GM13977 (cell line): ENCODE data around the gene KRTAP5-10.

ENCODE experiments used
- DNase-seq: peaks from one replicate; pipeline ENCODE4 v3.0.0; 2012; ENCODE audit warnings: low spot score
- CTCF ChIP-seq: IDR thresholded peaks from 2 replicates; pipeline ENCODE4 v1.5.1; 2012; ENCODE audit warnings: mild to moderate bottlenecking, control low read depth; ENCODE audit not compliant: insufficient read depth; ENCODE audit errors: extremely low read depth, missing control alignments
- in situ Hi-C: fragments of 300-500 bp; cut with MboI; formaldehyde crosslinking; loops from one replicate; pipeline ENCODE4 v1.12.0; 2022; ENCODE audit warnings: low sequenced_read_pairs, low pct_unique_long_range_greater_than_20kb, mixed read lengths, inconsistent platforms; ENCODE audit not compliant: unreplicated experiment

KRTAP5-10 gene

DNA sequence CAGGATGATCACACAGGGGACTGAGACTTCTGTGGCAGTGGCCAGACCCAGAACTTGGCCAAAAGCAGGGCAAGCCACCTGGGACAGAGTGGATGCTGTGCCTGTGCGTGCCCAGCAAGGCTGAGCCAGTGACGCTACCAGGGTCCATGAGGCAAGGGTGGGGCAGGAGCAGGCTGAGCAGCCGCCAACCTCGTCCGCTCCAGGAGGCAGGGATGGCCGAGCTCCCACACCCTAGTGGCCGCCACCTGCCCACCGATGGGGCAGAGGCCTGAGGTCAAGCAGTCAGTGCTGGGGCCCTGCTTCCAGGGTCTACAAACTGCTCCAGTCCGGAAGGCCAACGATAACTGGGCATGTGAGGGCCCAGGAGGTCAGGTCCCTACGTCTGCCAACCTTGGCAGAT is 9.9 kb upstream of the KRTAP5-10 start:
- in situ Hi-C loops: no loop called here

GRCh38 chr11:71556018-71556417 is 9.3 kb upstream of the KRTAP5-10 start:
- no peak for DNase-seq
- in situ Hi-C loops: no loop called here
- TF ChIP-seq CTCF: no peak

More for the DNA sequence above, 9.9 kb upstream of the KRTAP5-10 start:
- TF ChIP-seq CTCF: no peak
- DNase-seq: no peak

GRCh38 chr11:71557257-71557656 is 8.1 kb upstream of the KRTAP5-10 start:
- in situ Hi-C loops: no loop called here
- no peak for TF ChIP-seq CTCF
- no peak for DNase-seq

- no peak for TF ChIP-seq CTCF
- DNase-seq: no peak
- in situ Hi-C loops: no loop called here
These were observed 6.4 kb upstream of the KRTAP5-10 start for GRCh38 chr11:71558996-71559395.

- in situ Hi-C loops: loop anchor here (5.0 kb wide), 1 partner anchor 35 kb away; the partner anchor contains the start of gene KRTAP5-7
- DNase-seq: no peak
- no peak for TF ChIP-seq CTCF
These were observed 3.2 kb upstream of the KRTAP5-10 start for GRCh38 chr11:71562120-71562519.

DNA sequence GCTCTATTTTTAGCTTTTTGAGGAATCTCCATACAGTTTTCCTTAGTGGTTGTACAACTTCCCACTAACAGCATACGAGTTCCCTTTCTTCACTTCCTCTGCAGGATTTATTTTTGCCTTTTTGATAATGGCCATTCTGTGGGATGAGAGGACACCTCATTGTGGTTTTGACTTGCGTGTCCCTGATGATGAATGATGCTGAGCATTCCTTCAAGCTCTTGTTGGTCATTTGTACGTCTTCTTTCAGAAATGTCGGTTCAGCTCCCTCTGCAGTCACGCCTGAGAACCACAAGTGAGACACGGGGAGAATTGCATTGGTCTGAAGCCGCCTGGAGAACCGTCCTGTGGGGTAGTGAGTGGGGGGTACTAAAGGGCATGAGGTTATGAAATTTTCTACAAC is 2.0 kb upstream of the KRTAP5-10 start:
- peak; percentile 80 for TF ChIP-seq CTCF
- in situ Hi-C loops: loop anchor here (5.0 kb wide), 1 partner anchor 36 kb away; the partner anchor contains the start of gene KRTAP5-7
- DNase-seq: peak; percentile 88

DNA sequence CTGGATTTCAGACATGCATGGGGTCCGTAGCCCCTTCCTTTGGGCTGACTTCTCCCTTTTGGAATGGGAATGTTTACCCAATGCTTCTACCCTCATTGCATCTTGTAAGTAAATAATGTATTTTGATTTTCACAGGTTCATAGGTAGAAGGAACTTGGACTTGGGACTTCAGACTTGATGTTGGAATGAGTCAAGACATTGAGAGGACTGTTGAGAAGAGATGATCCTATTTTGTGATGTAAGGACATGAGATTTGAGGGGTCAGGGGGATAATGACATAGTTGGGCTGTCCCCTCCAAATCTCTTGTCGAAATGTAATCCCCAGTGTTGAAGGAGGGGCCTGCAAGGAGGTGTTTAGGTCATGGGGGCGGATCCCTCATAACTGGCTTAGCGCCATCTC is 933 bp upstream of the KRTAP5-10 start:
- no peak for DNase-seq
- TF ChIP-seq CTCF: no peak
- in situ Hi-C loops: loop anchor here (5.0 kb wide), 1 partner anchor 37 kb away; the partner anchor contains the start of gene KRTAP5-7
